ENCODE results near the gene RSRC1.
A peak's percentile ranks its signal among the peaks of the same experiment; 100 is the strongest.

Gene RSRC1

GRCh38 chr3:158095814-158096704 lies 13.8 kb upstream of the RSRC1 start:
- Histone ChIP-seq H3K27me3 (ENCODE audit: insufficient read depth, low read depth) (no peaks in the 10 kb centered on the region), H3K27ac (no peak overlapping the region), H2AFZ (ENCODE audit: low read depth) (no peak overlapping the region), H3K36me3 (ENCODE audit: insufficient read depth) (no peaks in the 10 kb centered on the region), H3K4me3 (IDR thresholded peaks at IDR 0.05; ENCODE audit: insufficient read depth, low read depth, low read length) (no peak overlapping the region), H3K4me2 (no peak overlapping the region), H3K9ac (no peak overlapping the region), H3K4me1 (ENCODE audit: low read depth, poor library complexity, severe bottlenecking) (peaks cover 7% of the 10 kb centered on the region), H4K20me1 (ENCODE audit: insufficient read depth) (no peaks in the 10 kb centered on the region), H3K79me2 (ENCODE audit: insufficient read depth, low read depth) (no peaks in the 10 kb centered on the region)
- no peak for TF ChIP-seq CTCF (conservative IDR thresholded peaks at IDR 0.05; ENCODE audit: low read depth, low read length)

GRCh38 chr3:158097081-158097592 lies 12.8 kb upstream of the RSRC1 start:
- TF ChIP-seq CTCF (conservative IDR thresholded peaks at IDR 0.05; ENCODE audit: low read depth, low read length): no peak
- peaks cover 7% of the 10 kb centered on the region for H3K4me1 ChIP-seq (ENCODE audit: low read depth, poor library complexity, severe bottlenecking)
- H3K79me2 ChIP-seq (ENCODE audit: insufficient read depth, low read depth): no peaks in the 10 kb centered on the region
- H3K36me3 ChIP-seq (ENCODE audit: insufficient read depth): no peaks in the 10 kb centered on the region
- H3K27me3 ChIP-seq (ENCODE audit: insufficient read depth, low read depth): no peaks in the 10 kb centered on the region
- H3K9ac ChIP-seq: no peak overlapping the region
- H2AFZ ChIP-seq (ENCODE audit: low read depth): peak overlapping the region; percentile 99
- H4K20me1 ChIP-seq (ENCODE audit: insufficient read depth): no peaks in the 10 kb centered on the region
- peak overlapping the region; percentile 95 for H3K4me3 ChIP-seq (IDR thresholded peaks at IDR 0.05; ENCODE audit: insufficient read depth, low read depth, low read length)
- H3K27ac ChIP-seq: no peak overlapping the region
- H3K4me2 ChIP-seq: peak overlapping the region; percentile 94

GRCh38 chr3:158097593-158098308 lies 12.1 kb upstream of the RSRC1 start:
- peak overlapping the region; percentile 54; the same call in 1 of the 2 replicates for H3K9ac ChIP-seq
- H2AFZ ChIP-seq (ENCODE audit: low read depth): peak overlapping the region; percentile 99
- H3K79me2 ChIP-seq (ENCODE audit: insufficient read depth, low read depth): no peaks in the 10 kb centered on the region
- peaks cover 7% of the 10 kb centered on the region for H3K4me1 ChIP-seq (ENCODE audit: low read depth, poor library complexity, severe bottlenecking)
- H3K36me3 ChIP-seq (ENCODE audit: insufficient read depth): no peaks in the 10 kb centered on the region
- no peak for TF ChIP-seq CTCF (conservative IDR thresholded peaks at IDR 0.05; ENCODE audit: low read depth, low read length)
- no peaks in the 10 kb centered on the region for H4K20me1 ChIP-seq (ENCODE audit: insufficient read depth)
- H3K27me3 ChIP-seq (ENCODE audit: insufficient read depth, low read depth): no peaks in the 10 kb centered on the region
- peak overlapping the region; percentile 95 for H3K4me3 ChIP-seq (IDR thresholded peaks at IDR 0.05; ENCODE audit: insufficient read depth, low read depth, low read length)
- H3K27ac ChIP-seq: no peak overlapping the region
- peak overlapping the region; percentile 94 for H3K4me2 ChIP-seq

- Histone ChIP-seq H3K79me2 (ENCODE audit: insufficient read depth, low read depth) (no peaks in the 10 kb centered on the region), H3K4me3 (IDR thresholded peaks at IDR 0.05; ENCODE audit: insufficient read depth, low read depth, low read length) (no peak overlapping the region), H2AFZ (ENCODE audit: low read depth) (peak overlapping the region; percentile 99), H4K20me1 (ENCODE audit: insufficient read depth) (no peaks in the 10 kb centered on the region), H3K4me1 (ENCODE audit: low read depth, poor library complexity, severe bottlenecking) (peaks cover 7% of the 10 kb centered on the region), H3K36me3 (ENCODE audit: insufficient read depth) (no peaks in the 10 kb centered on the region), H3K27ac (no peak overlapping the region), H3K4me2 (peak overlapping the region; percentile 94; the same call in 1 of the 2 replicates), H3K27me3 (ENCODE audit: insufficient read depth, low read depth) (no peaks in the 10 kb centered on the region), H3K9ac (no peak overlapping the region)
- no peak for TF ChIP-seq CTCF (conservative IDR thresholded peaks at IDR 0.05; ENCODE audit: low read depth, low read length)
Observed at GRCh38 chr3:158098309-158098639, 11.6 kb upstream of the RSRC1 start.

Measured in KMS-11 (cell line).